Measurements from ENCODE around the gene FOXJ1.

DNA sequence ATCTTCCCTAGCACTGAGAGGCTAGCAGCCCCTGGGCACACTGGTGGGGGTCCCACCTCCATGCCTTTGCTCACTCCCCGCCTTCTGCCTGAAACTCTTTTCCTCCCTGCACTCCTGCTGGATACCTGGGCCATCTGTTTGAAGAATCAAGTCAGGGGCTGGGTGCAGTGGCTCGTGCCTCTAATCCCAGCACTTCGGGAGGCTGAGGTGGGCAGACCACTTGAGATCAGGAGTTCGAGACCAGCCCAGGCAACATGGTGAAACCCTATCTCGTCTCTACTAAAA is 15.7 kb downstream of the FOXJ1 start:
- no peak for TF ChIP-seq POLR2A (IDR thresholded peaks at IDR 0.05)
- TF ChIP-seq, protein P1, sequence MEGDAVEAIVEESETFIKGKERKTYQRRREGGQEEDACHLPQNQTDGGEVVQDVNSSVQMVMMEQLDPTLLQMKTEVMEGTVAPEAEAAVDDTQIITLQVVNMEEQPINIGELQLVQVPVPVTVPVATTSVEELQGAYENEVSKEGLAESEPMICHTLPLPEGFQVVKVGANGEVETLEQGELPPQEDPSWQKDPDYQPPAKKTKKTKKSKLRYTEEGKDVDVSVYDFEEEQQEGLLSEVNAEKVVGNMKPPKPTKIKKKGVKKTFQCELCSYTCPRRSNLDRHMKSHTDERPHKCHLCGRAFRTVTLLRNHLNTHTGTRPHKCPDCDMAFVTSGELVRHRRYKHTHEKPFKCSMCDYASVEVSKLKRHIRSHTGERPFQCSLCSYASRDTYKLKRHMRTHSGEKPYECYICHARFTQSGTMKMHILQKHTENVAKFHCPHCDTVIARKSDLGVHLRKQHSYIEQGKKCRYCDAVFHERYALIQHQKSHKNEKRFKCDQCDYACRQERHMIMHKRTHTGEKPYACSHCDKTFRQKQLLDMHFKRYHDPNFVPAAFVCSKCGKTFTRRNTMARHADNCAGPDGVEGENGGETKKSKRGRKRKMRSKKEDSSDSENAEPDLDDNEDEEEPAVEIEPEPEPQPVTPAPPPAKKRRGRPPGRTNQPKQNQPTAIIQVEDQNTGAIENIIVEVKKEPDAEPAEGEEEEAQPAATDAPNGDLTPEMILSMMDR (IDR thresholded peaks at IDR 0.05): no peak
- TF ChIP-seq POLR2AphosphoS5 (IDR thresholded peaks at IDR 0.05): no peak
